ENCODE results near the gene KIF12.

DNA sequence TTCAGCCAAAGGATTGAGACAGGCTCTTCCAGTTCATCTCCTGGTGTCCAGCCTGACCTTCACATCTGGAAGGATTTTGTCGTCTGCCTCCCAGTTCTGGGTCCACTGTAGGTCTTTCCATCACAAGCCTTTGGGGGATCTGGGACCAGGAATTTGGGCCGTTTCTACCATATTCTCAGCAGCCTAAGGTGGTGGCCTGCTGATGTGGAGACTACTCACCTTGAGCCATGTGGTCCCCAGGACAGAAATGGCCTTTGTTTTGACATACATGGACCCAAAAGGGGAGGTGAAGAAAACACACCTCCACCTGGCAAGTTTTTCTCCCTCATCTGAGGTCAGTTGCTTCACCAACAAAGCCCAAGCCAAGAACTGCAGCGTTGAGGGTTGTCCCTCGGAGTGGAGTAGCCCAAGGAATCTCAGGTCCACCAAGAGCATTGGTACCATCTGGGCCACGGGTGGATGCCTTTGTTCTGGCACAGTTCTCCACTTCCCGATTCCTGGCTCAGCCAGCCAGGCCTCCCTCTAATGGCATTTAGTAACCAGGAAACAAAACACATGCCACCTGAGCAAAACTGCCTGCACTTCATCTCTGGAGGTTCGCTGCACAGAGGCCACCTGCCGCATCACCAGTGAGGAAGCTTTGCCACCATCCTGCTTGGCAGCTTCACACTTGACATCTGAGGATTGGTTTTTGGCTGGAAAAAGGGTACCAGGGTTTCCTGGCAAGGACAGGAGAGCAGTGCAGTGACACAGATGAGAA lies 45.7 kb downstream of the KIF12 start:
- TF ChIP-seq, protein P1, sequence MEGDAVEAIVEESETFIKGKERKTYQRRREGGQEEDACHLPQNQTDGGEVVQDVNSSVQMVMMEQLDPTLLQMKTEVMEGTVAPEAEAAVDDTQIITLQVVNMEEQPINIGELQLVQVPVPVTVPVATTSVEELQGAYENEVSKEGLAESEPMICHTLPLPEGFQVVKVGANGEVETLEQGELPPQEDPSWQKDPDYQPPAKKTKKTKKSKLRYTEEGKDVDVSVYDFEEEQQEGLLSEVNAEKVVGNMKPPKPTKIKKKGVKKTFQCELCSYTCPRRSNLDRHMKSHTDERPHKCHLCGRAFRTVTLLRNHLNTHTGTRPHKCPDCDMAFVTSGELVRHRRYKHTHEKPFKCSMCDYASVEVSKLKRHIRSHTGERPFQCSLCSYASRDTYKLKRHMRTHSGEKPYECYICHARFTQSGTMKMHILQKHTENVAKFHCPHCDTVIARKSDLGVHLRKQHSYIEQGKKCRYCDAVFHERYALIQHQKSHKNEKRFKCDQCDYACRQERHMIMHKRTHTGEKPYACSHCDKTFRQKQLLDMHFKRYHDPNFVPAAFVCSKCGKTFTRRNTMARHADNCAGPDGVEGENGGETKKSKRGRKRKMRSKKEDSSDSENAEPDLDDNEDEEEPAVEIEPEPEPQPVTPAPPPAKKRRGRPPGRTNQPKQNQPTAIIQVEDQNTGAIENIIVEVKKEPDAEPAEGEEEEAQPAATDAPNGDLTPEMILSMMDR (conservative IDR thresholded peaks at IDR 0.05) = no peak
- no peak for TF ChIP-seq ZFX (IDR thresholded peaks at IDR 0.05)
